Keratinocyte (primary cell): ENCODE measurements around the gene SYNJ2. TPM values are rescaled to one million over a fixed set of nuclear protein-coding genes. Genes with fewer than 3 reads are reported as not detected.
A peak's percentile ranks its signal among the peaks of the same experiment; 100 is the strongest.

Source experiments
- DNase-seq: peaks from one replicate; pipeline ENCODE4 v3.0.0-alpha.2; 2011; ENCODE audit warnings: low read depth, missing footprints, low spot score
- FAIRE-seq: peaks from 2 replicates; lab custom pipeline; 2011; peaks lifted over from hg19 to GRCh38; lab: Jason Lieb, UNC
- H2AFZ ChIP-seq: 2 replicates; pipeline ENCODE4 v1.6.0; 2012; ENCODE audit warnings: low read length, control low read depth, inconsistent platforms; ENCODE audit not compliant: control insufficient read depth
- H3K27ac ChIP-seq: 2 replicates; pipeline ENCODE4 v1.5.1; 2011; ENCODE audit warnings: low read length; ENCODE audit not compliant: control insufficient read depth, insufficient read depth
- H3K27me3 ChIP-seq: 3 replicates; pipeline ENCODE4 v1.6.0; 2011; ENCODE audit warnings: low read length; ENCODE audit not compliant: control insufficient read depth, insufficient read depth; ENCODE audit errors: extremely low read depth
- H3K36me3 ChIP-seq, 2 experiments: 2 replicates in 1 of 2; 3 replicates in 1 of 2; pipeline ENCODE4 v1.5.1; 2011; ENCODE audit warnings: low read length in 2 of 2, mild to moderate bottlenecking in 1 of 2; ENCODE audit not compliant: control insufficient read depth in 2 of 2, insufficient read depth in 2 of 2; ENCODE audit errors: extremely low read depth in 1 of 2
- H3K4me1 ChIP-seq: 3 replicates; pipeline ENCODE4 v1.5.1; 2011; ENCODE audit warnings: low read length; ENCODE audit not compliant: control insufficient read depth, insufficient read depth; ENCODE audit errors: extremely low read depth
- H3K4me2 ChIP-seq: 3 replicates; pipeline ENCODE4 v1.6.0; 2011; ENCODE audit warnings: low read depth, low read length; ENCODE audit not compliant: control insufficient read depth, insufficient read depth; ENCODE audit errors: extremely low read depth
- H3K4me3 ChIP-seq, 3 experiments: fragments of 200-600 bp in 1 of 3; sonication (generic) in 1 of 3; 2 replicates in 2 of 3; 3 replicates in 1 of 3; pipeline ENCODE4 v1.5.1; 2011 to 2016; ENCODE audit warnings: low read length in 3 of 3, mild to moderate bottlenecking in 3 of 3, control low read depth in 2 of 3, inconsistent platforms in 1 of 3, low read depth in 1 of 3, mixed read lengths in 1 of 3, mixed run types in 1 of 3, moderate library complexity in 1 of 3; ENCODE audit not compliant: control insufficient read depth in 2 of 3, insufficient read depth in 2 of 3; ENCODE audit errors: extremely low read depth in 1 of 3
- H3K79me2 ChIP-seq: 2 replicates; pipeline ENCODE4 v1.6.0; 2012; ENCODE audit warnings: low read length; ENCODE audit not compliant: control insufficient read depth, insufficient read depth
- H3K9ac ChIP-seq: 3 replicates; pipeline ENCODE4 v1.6.0; 2011; ENCODE audit warnings: low read length; ENCODE audit not compliant: control insufficient read depth, insufficient read depth; ENCODE audit errors: extremely low read depth
- H3K9me1 ChIP-seq: 3 replicates; pipeline ENCODE4 v1.6.0; 2011; ENCODE audit warnings: low read length; ENCODE audit not compliant: control insufficient read depth, insufficient read depth; ENCODE audit errors: extremely low read depth
- H3K9me3 ChIP-seq: 2 replicates; pipeline ENCODE4 v1.5.1; 2012; ENCODE audit warnings: low read depth, low read length; ENCODE audit not compliant: control insufficient read depth
- H4K20me1 ChIP-seq: 3 replicates; pipeline ENCODE4 v1.6.0; 2011; ENCODE audit warnings: low read length; ENCODE audit not compliant: control insufficient read depth, insufficient read depth; ENCODE audit errors: extremely low read depth
- EZH2 ChIP-seq: IDR thresholded peaks from one replicate; pipeline ENCODE4 v1.6.1; 2012; ENCODE audit warnings: inconsistent platforms, mild to moderate bottlenecking, low read length, moderate library complexity
- dilution Hi-C: fragments of 300-500 bp; cut with MboI; formaldehyde crosslinking; loops from one replicate; pipeline ENCODE4 v1.7.0; 2020; ENCODE audit warnings: low sequenced_read_pairs; ENCODE audit not compliant: extremely low pct_ligation_motif_present
- polyA plus RNA-seq, 5 experiments: library from polyadenylated mRNA; depleted of rRNA in 3 of 5; stranded (reverse) in 3 of 5; stranded (forward) in 1 of 5; unstranded in 1 of 5; fragments of >200 nt; gene quantifications; 1 replicate in 1 of 5; 2 replicates in 3 of 5; 3 replicates in 1 of 5; pipeline versions ENCODE4 v1.2.1 to v1.2.3, GENCODE V29; 2011 to 2012; ENCODE audit warnings: missing spikeins in 2 of 5, low read depth in 1 of 5, low replicate concordance in 1 of 5
- TF ChIP-seq, protein P1 (sequence below), 3 experiments: IDR thresholded peaks in 1 of 3; conservative IDR thresholded peaks in 1 of 3; optimal IDR thresholded peaks in 1 of 3; 2 replicates in 2 of 3; 3 replicates in 1 of 3; pipeline versions ENCODE3 to v1.5.1; 2011; ENCODE audit warnings: low read length in 3 of 3, mild to moderate bottlenecking in 3 of 3, moderate library complexity in 2 of 3, control low read depth in 1 of 3, inconsistent platforms in 1 of 3; ENCODE audit not compliant: insufficient read depth in 2 of 3; ENCODE audit errors: extremely low read depth in 1 of 3

SYNJ2 gene
- polyA plus RNA-seq, 1 donor (not counting 4 experiments of a cell fraction or from before 2014, with no cell fraction given) = 8.6 TPM

- Histone ChIP-seq H3K4me1 (peaks cover 35% of the 10 kb centered on the region), H3K27me3 (no peaks in the 10 kb centered on the region), H3K4me3 (no peak overlapping the region), H4K20me1 (no peaks in the 10 kb centered on the region), H3K9me1 (peaks cover 2% of the 10 kb centered on the region), H3K79me2 (peaks cover 27% of the 10 kb centered on the region), H3K9me3 (no peaks in the 10 kb centered on the region), H3K4me2 (peak overlapping the region; percentile 29), H3K27ac (peak overlapping the region; percentile 63), H2AFZ (no peak overlapping the region), H3K9ac (peak overlapping the region; percentile 31), H3K36me3 (no peaks in the 10 kb centered on the region)
- no peak for TF ChIP-seq EZH2
- TF ChIP-seq, protein P1, sequence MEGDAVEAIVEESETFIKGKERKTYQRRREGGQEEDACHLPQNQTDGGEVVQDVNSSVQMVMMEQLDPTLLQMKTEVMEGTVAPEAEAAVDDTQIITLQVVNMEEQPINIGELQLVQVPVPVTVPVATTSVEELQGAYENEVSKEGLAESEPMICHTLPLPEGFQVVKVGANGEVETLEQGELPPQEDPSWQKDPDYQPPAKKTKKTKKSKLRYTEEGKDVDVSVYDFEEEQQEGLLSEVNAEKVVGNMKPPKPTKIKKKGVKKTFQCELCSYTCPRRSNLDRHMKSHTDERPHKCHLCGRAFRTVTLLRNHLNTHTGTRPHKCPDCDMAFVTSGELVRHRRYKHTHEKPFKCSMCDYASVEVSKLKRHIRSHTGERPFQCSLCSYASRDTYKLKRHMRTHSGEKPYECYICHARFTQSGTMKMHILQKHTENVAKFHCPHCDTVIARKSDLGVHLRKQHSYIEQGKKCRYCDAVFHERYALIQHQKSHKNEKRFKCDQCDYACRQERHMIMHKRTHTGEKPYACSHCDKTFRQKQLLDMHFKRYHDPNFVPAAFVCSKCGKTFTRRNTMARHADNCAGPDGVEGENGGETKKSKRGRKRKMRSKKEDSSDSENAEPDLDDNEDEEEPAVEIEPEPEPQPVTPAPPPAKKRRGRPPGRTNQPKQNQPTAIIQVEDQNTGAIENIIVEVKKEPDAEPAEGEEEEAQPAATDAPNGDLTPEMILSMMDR (optimal IDR thresholded peaks at IDR 0.05 in 1 of 3, IDR thresholded peaks at IDR 0.05 in 1 of 3, conservative IDR thresholded peaks at IDR 0.05 in 1 of 3; ENCODE audit: extremely low read depth in 1 of 3, insufficient read depth in 2 of 3, low read length in 3 of 3) = no peak
- FAIRE-seq (peak; percentile 64), DNase-seq (no peak)
- dilution Hi-C loops = no loop called here
Measured at GRCh38 chr6:158002951-158003853, 21.5 kb downstream of the SYNJ2 start.

DNA sequence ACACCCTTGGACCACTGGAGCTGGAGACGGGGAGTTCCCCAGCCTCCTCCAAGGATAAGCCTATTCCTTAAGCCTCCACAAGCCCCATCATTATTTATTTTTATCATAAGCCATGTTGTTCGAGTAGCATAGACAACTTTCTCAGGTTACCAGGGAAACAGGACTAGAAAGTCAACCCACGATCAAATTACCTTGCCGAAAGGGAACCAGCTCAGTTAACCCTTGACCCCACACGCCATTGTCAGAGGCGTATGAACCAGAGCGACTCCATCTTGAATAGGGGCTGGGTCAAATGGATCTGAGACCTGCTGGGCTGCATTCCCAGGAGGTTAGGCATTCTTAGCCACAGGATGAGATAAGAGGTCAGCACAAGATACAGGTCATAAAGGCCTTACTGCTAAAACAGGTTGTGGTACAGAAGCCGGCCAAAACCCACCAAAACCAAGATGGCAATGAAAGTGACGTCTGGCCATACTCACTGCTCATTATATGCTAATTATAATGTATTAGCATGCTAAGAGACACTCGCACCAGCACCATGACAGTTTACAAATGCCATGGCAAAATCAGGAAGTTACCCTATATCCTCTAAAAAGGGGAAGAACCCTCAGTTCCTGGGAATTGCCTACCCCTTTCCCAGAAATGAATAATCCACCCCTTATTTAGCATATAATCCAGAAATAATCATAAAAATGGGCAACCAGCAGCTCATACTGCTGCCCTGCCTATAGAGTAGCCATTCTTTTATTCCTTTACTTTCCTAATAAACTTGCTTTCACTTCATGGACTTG lies 22.4 kb downstream of the SYNJ2 start:
- Histone ChIP-seq H3K9ac (peak overlapping the region; percentile 13), H4K20me1 (no peaks in the 10 kb centered on the region), H3K9me1 (peaks cover 2% of the 10 kb centered on the region), H3K9me3 (no peaks in the 10 kb centered on the region), H3K4me1 (peaks cover 35% of the 10 kb centered on the region), H3K27me3 (no peaks in the 10 kb centered on the region), H3K36me3 (no peaks in the 10 kb centered on the region), H3K4me3 (no peak overlapping the region), H3K79me2 (peaks cover 27% of the 10 kb centered on the region), H2AFZ (no peak overlapping the region), H3K4me2 (peak overlapping the region; percentile 29), H3K27ac (peak overlapping the region; percentile 63)
- dilution Hi-C loops = no loop called here
- FAIRE-seq = no peak
- no peak for DNase-seq
- TF ChIP-seq, protein P1 (optimal IDR thresholded peaks at IDR 0.05 in 1 of 3, IDR thresholded peaks at IDR 0.05 in 1 of 3, conservative IDR thresholded peaks at IDR 0.05 in 1 of 3; ENCODE audit: extremely low read depth in 1 of 3, insufficient read depth in 2 of 3, low read length in 3 of 3) = no peak
- no peak for TF ChIP-seq EZH2
